NCI-H2196 treated with DMSO at 0.1 percent for 48 hours (cell line): ENCODE data around the gene RIC1.
"Not testable (repeated sequence)": the region's sequence is repeated elsewhere in the genome, so short reads cannot be mapped to it uniquely, and the experiment has no call there.

ENCODE experiments used
- DNase-seq: peaks from one replicate; lab custom pipeline; 2025; ENCODE audit not compliant: unreplicated experiment; lab: John Stamatoyannopoulos, UW

The RIC1 gene

DNA sequence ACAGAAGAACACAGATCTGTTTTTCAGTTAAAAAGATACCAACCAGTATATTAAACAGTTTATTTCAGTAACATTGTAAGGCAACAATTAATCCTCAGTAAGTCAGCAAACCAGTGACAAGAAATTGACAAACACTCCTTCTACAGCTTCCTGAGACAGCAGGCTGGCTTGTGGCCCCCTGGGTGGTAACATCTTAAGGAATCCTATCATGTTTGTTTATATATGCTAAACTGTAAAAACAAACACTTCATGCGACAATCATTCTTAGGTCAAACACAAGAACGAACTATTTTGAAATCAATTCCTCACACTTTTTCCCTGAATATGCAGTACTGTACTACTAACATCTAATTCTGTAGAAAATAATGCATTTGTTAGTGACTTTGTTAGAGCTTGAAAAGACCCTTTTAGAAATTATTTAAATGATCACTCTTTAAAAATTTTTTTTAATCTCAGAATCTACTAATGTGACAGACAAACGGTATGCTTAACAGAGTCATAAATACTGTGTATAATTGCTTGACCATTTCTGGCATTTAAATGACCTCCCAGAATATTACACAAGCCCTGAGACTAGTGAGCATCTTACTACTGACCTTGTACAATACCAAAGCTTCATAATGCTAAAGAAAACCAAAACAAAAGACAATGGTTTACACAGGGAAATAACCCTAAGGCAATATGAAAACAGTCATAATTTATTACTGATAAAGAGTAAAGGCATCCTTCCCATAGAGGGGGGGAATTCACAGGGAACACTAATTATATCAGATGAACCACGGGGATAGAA is 155.8 kb downstream of the RIC1 start:
- no peak for DNase-seq

DNA sequence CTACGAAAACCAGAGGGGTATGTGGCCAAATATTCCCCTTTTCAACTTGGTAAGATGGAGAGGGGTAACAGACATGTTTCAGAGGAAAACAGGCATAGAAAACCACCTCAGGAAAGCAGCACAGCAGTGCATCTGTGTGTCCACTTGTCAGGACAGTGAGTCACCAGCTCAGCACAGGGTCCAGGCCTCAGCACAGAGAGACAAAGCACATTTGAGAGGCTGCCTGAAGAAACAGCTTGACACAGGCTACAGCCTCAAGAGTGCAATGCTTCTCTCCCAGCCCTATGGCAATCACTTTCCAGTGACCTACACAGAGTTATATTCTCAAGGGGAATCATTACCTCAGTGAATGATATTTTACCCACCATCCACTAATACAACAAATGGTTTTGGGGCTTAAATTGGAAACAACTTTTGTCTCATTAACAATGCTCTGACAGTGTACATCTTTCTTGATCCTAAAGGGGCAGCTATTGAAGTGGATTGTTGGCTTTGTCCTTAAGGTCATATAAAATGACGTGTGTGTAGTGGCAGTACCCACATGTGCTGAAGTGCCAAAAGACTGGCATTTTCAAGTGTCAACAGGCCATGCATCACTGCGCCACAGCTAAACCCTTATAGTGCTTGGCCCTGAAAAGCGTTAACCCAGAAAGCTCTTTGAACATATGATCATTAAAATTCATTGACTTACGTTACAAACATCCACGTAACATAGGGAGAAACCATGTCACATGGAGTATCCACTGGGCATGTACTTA is 157.6 kb downstream of the RIC1 start:
- no peak for DNase-seq

DNA sequence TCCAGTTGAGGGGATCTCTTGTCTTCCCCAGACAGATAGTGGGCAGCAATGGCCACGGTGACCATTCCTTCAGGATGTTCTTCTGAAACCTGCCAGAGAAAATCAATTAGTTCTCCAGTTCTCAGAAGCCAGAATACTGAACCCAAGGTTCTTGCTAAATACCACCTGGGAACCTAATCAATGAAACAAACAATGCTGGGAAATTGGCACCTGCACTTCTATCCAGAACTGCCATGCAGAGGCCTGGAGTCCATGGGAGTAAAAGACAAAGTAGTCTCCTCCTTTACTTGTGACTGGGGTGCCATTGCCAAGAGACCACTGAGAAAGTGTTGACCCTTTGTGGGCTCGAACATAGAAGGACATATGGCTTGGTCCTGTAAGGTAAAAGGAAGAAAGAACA is 158.3 kb downstream of the RIC1 start:
- no peak for DNase-seq

DNA sequence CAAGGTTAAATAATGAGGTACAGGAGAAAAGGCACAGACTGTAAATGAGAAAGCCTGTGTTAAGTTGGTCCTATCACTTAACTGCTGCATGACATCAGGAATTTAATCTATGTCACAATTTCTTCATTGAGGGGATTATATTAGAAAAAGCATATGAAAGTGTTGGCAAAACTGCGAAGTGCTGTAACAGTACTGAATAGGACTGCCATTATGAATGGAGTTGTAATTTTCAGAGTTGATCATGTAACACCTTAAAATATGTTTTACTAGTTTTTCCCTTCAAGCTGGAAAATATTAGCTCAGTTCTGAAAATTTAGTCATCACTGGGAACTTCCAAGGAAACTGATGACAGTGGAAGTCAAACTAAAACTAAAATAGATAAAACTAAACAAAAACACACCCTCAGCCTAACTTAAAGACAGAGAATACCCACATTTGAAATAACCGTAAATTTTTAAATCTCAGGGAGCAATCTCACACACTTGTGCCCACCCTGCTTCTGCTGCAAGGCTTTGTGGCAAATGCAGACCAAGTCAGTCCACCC is 158.9 kb downstream of the RIC1 start:
- no peak for DNase-seq

DNA sequence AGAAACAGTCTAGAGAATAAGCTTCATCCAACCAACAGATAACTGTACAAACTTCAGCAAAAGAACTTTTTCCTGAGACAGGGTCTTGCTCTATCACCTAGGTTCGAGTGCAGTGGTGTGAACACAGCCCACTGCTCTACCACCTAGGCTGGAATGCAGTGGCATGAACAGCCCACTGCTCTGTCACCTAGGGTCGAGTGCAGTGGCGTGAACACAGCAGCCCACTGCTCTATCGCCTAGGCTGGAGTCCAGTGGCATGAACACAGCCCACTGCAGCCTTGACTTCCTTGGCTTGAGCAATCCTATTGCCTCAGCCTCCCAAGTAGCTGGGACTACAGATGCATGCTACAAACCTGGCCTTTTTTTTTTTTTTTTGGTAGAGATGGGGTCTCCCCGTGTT is 160.6 kb downstream of the RIC1 start:
- DNase-seq: no peak

DNA sequence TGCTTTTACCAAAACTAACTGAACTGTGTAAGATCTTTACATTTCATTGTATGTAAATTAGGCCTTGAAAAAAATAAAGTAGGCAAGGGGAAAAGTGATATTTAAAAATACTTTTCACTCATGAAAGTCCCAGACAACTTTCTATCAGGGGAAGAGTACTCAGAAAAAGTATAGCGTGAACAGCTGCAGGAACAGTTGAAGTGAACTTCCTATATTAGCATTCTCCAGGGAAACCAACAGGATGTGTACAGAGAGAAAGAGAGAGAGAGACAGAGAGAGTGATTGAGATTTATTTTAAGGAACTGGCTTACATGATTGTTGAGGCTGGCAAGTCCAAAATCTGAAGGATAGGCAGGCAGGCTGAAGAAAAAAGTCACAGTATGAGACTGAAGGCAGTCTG is 162.0 kb downstream of the RIC1 start:
- DNase-seq: no peak

DNA sequence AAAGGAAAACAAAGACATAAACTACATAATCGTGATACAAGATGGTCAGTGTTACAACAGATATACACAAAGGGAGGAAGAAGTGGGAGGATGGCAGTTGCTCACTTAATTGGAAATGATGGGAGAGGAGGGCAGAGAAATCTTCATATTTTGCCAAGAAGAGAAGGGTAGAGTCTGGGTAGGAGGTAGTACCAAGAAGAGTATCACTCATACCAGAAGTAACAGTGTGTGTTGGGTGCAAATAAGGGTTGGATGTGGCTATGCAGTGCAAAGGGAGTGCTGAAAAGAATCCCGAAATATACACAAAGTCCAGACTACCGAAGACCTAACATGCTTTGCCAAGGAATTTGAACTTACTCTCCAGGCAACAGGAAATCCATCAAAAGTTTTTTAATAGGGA is 163.0 kb downstream of the RIC1 start:
- no peak for DNase-seq

DNA sequence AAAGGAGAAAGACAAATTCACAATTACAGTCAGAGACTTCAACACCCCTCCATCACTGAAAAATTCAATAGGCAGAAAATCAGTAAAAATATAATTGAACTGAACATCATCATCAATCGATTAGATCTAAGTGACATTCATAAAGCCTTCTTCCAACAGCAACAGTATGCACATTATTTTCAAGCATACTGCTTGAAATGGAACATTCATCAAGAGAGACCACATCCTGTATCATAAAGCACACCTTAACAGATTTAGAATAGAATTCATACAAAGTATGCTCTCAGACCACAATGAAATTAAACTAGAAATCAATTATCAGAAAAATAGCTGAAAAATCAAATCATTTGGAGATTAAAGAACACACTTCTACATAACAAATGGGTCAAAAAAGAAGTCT is 164.9 kb downstream of the RIC1 start:
- no peak for DNase-seq

DNA sequence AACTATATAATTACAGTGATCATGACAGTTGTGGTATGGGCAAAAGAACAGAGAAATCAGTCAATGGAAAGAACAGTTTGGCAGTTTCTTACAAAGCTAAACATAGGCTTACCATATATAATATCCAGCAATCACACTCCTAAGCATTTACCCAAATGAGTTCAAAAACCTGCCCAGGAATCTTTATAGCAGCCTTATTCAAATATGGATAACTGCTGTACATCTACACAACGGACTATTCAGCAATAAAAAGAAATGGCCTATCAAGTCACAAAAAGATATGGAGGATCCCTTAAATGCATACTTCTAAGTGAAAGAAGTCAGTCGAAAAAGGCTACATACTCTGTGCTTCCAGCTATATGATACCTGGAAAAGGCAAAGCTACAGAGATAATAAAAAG is 167.4 kb downstream of the RIC1 start:
- DNase-seq: no peak

DNA sequence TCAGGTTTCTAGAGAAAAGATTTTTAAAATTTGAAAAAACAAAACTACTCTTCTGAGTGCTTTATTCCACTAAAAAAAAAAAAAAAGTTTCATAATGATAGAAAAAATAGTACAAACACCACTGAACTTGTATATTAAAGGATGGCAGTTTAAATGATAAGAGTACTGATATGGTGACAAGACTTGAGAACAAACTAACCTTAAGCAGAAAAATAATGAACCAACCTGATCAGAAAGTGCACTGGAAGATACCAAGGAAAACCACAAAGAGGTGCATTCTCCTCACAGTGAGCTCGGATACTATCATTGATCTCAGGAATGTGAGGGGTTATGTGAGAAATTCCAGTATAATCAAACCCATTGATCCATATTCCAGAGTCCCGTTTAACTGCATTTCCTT is 169.7 kb downstream of the RIC1 start:
- no peak for DNase-seq

DNA sequence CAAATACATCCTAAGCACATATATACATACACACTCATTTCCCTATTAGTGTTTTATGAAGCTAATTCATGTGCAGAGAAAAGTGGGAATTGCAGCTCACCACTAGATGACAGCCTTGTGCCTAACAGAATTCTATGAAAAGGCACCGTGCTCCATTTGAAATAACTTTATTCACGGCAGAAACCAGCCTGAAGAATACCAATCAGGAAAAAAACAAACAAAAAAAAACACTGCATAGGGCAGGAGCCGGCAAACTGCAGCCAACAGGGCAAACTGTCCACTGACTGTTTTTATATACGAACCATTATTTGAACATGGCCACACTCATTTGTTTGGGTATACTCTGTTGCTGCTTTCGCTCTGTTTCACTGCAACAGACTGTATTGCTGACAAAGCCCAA is 170.4 kb downstream of the RIC1 start:
- peak; percentile 75 for DNase-seq

DNA sequence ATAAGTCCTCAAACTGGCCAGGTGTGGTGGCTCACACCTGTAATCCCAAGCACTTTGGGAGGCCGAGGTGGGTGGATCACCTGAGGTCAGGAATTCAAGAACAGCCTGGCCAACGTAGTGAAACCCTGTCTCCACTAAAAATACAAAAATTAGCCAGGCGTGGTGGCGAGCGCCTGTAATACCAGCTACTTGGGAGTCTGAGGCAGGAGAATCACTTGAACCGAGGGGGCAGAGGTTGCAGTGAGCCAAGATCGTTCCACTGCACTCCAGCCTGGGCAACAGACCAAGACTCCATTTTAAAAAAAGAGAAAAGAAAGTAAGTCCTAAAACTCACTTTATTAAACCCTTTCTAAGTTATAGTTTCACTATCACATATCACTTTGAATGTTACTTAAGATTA is 171.5 kb downstream of the RIC1 start:
- DNase-seq: not testable (repeated sequence)

DNA sequence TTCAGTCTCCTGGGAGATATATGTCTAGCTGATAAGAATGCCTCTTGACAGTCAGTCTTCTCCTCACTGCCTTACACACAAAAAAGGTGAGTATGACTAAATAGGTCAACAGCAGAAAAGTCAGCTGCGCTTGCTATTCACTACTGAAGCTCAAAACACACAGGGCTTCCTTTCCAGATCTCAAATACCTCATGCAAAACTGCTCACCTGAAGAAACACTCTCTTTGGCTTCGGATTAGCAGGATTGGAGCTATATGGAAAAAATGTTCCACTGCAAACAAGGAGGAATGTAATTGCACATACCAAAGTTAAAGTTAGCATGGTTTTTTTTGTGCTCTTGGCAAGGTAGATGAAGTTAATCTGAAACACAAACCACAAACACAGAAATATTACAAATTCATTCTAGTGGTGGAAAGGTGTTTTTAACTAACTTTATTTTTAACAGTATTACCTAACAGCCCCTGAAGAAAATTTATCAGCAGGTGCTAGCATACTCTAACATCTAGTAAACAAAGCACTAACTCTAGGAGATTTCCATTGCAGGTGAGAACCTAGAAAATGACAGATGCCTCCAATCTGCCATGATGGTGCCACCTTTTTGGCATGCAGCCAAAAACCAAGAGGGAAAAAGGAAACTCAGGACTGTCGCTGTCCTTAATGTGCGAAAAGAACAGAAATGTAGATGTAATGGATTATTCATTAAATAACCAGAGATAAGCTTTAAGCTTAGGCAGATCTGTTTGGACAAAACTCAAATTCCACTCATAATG is 172.2 kb downstream of the RIC1 start:
- DNase-seq: peak; percentile 22

DNA sequence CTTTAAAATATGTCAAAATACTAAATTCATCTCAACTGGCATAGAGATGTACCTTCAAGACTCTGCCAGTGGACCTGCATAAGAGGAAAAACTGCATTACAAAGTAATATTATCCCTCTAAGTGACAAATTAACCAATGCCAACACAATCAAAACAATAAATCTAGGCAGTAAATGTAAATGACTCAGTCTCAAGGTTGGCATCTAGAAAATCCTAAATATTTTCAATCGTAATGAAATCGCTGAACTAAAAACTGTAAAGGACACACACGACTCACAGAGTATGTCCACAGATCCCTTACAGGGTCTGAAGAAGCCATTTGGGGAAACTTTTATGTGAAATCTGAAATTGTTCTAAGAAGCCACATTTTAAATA is 172.8 kb downstream of the RIC1 start:
- DNase-seq: no peak

DNA sequence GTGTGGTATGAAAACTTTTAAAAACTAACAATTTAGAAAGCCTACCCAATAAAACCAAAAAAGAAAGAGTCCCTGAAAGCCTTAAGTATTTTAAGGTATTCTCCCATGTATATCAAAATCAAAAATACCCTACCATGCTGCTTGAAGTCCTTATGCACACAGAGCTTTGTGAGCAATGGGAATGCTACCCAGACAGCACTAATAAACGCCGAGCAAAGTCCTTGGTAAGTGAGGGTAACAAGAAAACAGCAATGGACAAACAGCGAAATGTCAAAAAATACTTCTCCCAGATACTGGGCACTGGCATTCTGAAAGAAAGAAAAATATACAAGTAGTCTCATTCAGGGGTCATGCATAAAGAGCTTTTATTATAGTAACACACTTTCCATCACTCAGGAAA is 176.6 kb downstream of the RIC1 start:
- no peak for DNase-seq

DNA sequence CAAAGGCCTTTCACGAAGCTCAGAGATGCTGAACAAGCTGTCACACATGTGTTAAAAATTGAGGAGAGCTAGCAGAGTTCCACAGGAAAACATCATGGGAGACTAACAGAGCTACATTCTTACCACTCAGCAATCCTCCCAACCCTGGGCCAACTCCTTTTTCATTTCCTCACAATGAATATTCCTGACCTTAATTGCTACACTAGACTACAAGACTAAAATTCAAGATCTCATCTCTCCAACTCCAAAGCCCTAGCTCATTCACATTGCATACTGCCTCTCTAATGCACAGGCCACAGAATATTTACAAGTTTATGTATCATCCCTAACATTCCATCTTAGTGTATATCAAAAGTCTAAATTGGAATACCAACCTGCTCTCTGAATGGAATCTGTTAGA is 182.8 kb downstream of the RIC1 start:
- no peak for DNase-seq

DNA sequence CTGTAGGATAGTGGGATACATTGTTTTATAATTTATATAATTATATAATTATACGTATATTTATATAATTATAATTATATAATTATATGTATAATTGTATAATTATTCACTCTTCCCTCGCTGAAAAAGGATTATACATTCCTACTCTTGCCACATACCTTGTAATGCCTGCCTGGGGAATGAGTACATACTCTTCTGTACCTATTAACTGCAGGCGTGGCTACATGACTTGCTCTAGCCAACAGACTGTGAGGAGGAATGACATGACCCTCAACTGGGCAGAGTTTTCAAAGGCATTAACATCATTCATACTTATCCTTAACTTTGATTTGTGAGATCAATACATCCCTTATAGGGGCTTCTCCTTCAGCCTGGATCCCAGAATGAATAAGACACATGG is 184.9 kb downstream of the RIC1 start:
- no peak for DNase-seq

DNA sequence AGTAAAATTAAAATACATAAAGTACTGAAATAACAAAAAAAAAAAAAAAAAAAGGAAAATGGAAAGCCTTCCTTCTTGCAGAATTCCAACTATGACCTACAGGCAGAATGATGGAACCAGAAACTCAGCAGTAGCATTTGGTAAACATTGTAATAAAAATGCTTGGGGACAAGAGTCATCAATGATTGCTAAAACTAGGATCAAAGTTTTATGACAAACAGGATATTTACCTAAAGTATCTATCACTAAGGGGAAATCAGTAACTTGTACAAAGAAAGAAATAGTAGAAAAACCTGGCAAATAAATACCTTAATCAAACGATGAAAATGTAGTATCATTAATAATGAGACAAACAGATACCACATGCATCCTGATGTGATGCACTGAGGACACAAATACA is 186.6 kb downstream of the RIC1 start:
- no peak for DNase-seq

DNA sequence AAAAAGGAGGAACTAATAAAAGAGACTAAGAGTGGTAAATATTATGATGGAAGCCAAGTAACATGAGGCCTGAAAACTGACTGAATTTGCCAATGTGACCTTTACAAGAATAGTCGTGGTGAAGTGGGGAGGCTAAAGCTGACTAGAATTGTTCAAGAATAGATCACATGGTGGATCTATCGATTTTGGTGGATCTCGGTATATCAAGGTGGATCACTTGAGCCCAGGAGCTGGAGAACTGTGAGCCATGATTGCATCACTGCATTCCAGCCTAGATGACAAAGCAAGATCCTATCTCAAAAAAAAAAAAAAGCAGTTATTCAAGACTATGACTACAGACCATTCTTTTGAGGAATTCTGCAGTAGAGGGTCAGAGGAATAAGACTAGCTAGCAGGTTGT is 189.0 kb downstream of the RIC1 start:
- no peak for DNase-seq

DNA sequence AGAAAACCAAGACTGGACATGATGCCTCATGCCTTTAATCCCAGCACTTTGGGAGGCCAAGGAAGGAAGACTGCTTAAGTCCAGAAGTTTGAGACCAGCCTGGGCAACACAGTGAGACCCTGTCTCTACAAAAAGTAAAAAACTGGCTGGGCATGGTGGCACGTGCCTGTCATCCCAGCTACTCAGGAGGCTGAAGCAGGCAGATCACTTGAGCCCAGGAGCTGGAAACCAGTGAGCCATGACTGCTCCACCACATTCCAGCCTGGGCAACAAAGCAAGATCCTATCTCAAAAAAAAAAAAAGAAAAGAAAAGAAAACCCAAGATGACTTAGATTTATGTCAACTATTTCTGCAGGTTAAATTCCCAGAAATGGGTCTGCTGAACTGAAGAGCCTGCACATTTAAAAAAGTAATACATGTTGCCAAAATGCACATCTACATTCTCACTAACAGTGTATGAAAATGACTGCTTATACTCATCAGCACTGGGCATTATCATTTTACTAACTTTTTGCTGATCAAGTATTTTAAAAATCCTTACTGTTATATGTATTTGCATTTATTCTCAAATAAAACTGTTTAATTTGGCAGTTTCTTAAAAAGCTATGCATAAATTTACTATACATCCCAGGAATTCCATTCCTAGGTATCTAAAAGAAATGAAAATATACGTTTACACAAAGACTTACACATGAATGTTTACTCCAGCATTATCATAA is 189.7 kb downstream of the RIC1 start:
- DNase-seq: no peak

DNA sequence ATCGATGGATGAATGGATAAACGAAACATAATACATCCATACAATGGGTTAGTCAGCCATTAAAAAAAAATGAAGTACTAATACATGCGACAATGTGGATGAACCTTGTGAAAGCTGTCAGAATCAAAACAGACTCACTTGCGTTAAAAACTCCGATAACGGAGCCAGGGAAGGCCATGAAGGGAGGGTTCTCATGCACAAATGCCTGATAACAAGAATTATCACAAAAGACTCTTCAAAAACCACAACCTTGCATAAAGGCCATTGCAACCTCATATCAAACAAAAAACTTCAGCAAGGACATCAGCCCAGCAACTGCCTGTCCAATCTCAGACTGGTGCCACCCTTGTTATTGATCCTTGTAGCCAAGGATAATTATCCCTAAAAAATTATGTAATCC is 190.3 kb downstream of the RIC1 start:
- no peak for DNase-seq
